HG03469 (cell line): Measurements from ENCODE around the gene JHY.

Experiments used
- ATAC-seq: cut with Tn5 transposase; IDR thresholded peaks from one replicate; pipeline ENCODE4 v1.9.1; 2021; ENCODE audit warnings: mild to moderate bottlenecking, moderate library complexity, moderate number of reproducible peaks; ENCODE audit not compliant: unreplicated experiment

Gene JHY

GRCh38 chr11:123000721-123001120 lies 118.2 kb downstream of the JHY start:
- ATAC-seq, result no peak

GRCh38 chr11:123006860-123007542 lies 124.4 kb downstream of the JHY start:
- ATAC-seq, result no peak
